ENCODE results near the gene CYP2A7.
"Not testable (repeated sequence)": the region's sequence is repeated elsewhere in the genome, so short reads cannot be mapped to it uniquely, and the experiment has no call there.

The CYP2A7 gene, protein sequence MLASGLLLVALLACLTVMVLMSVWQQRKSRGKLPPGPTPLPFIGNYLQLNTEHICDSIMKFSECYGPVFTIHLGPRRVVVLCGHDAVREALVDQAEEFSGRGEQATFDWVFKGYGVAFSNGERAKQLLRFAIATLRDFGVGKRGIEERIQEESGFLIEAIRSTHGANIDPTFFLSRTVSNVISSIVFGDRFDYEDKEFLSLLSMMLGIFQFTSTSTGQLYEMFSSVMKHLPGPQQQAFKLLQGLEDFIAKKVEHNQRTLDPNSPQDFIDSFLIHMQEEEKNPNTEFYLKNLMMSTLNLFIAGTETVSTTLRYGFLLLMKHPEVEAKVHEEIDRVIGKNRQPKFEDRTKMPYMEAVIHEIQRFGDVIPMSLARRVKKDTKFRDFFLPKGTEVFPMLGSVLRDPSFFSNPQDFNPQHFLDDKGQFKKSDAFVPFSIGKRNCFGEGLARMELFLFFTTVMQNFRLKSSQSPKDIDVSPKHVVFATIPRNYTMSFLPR

DNA sequence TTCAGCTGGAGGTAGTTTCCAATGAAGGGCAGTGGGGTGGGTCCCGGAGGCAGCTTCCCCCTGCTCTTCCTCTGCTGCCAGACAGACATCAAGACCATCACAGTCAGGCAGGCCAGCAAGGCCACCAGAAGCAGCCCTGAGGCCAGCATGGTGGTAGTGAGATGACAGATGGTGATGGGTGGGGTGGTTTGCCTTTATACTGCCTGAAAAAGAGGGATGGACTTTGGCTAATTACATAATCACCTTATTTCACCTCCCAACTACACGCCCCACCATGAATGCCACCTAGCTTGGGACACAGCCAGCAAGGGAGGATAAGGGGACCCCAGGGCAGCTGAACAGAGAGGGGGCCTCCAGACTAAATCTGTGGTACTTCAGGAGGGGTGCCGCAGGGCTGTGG, at the start of gene CYP2A7:
Gene CYP2A7, minus strand, starts transcription at position 170 of the 400 bp plus-strand sequence. Its CDS starts 21 bp downstream, at position 149.
- in situ Hi-C loops (cut with HindIII; ENCODE audit: low sequenced_read_pairs) = not testable (repeated sequence)

DNA sequence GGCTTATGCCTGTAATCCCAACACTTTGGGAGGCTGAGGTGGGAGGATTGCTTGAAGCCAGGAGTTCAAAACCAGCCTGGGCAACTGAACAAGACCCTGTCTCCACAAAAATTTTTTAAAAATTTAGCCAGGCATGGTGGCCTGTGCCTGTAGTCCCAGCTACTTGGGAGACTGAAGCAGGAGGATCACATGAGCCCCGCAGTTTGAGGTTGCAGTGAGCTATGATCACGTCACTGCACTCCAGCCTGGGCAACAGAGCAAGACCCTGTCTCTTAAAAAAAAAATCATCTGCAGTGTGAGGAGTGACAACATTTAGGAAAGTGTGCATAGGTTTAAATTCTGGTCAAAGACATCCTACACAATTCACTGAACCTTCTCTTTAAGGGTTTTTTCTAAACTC, 48.8 kb upstream of the CYP2A7 start:
- in situ Hi-C loops (cut with HindIII; ENCODE audit: low sequenced_read_pairs) = not testable (repeated sequence)

DNA sequence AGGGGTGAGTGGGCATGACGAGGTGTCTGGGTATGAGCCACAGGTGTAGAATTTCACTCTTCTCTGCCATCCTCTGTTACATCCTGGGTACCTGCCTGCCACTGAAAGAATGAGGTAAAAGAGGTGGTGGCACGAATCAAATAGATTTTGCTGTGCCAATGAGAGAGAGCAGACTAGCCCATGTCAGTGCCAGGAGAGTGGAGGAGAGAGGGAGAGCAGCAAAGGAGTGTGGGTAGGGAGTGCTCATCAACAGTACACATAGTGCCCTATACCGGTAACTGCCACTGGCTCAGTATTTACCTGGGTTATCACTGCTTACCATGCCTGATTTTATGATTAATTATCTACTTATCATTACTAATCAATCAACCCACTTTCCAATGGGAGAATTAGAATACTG, 47.9 kb upstream of the CYP2A7 start:
- in situ Hi-C loops (cut with HindIII; ENCODE audit: low sequenced_read_pairs) = not testable (repeated sequence)

DNA sequence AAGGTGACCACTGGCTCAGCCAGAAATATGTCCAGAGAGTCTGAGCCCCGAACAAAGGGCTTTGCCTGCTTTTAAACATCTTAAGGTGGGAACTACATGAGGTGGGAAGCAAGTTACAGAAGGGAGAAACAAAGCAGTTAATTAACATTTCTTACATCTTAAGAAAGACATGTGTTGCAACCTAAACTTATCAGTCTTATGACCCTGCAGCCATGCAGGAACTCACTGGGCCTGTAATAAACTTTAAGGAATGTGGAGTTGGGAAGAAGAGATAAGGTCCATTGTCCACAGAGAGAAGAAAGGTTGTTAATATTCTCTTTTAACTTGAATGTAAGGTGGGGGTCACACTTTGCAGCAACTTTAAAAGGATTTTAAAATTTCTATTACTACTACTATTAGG, 46.8 kb upstream of the CYP2A7 start:
- in situ Hi-C loops (cut with HindIII; ENCODE audit: low sequenced_read_pairs) = no loop called here

DNA sequence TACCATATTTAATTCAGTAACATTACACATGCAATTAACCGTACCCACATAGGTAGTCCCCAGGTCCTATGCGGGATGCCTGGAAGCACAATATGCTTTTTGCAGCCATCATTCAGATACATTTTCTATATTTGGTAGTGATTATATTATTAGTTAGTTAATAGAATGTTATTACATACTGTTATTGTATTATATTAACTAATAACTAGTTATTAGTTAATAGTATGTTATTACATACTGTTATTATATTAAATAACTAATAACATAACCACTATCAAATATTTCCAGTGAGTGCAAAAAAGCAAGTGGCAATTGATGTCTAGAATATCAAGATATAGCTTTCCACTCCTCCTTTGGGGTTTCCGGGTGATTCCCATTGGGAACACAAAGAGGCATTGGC, 45.5 kb upstream of the CYP2A7 start:
- in situ Hi-C loops (cut with HindIII; ENCODE audit: low sequenced_read_pairs) = no loop called here

DNA sequence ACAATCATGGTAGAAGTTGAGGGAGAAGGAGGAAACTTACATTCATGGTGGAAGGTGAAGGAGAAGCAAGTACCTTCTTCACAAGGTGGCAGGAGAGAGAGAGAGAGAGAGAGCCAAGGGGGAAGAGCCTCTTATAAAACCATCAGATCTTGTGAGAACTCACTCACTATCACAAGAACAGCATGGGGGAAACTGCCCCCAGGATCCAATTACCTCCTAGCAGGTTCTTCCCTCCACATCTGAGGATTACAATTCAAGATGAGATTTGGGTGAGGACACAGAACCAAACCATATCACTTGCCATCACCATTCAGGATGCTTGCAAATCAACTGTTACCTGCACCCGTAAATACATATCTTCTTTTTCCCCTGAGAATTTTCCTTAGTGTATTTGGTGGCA, 44.2 kb upstream of the CYP2A7 start:
- in situ Hi-C loops (cut with HindIII; ENCODE audit: low sequenced_read_pairs) = not testable (repeated sequence)

DNA sequence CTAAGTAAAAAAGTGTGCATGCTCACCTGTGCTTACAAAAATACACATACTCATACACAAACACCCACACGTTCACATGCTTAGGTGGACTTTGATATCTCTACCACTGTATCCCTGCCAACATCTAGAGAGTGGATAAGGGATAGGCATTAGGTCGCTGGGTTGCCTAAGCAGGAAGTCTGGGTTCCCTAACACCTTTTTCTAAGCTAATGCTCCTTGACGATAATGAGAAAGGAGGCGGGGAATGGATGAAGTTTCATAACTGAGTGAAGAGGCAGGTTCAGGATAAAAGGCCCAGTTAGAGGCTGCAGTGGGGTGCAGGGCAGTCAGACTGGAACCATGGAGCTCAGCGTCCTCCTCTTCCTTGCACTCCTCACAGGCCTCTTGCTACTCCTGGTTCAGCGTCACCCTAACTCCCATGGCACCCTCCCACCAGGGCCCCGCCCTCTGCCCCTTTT, 41.9 kb upstream of the CYP2A7 start:
- in situ Hi-C loops (cut with HindIII; ENCODE audit: low sequenced_read_pairs) = no loop called here

DNA sequence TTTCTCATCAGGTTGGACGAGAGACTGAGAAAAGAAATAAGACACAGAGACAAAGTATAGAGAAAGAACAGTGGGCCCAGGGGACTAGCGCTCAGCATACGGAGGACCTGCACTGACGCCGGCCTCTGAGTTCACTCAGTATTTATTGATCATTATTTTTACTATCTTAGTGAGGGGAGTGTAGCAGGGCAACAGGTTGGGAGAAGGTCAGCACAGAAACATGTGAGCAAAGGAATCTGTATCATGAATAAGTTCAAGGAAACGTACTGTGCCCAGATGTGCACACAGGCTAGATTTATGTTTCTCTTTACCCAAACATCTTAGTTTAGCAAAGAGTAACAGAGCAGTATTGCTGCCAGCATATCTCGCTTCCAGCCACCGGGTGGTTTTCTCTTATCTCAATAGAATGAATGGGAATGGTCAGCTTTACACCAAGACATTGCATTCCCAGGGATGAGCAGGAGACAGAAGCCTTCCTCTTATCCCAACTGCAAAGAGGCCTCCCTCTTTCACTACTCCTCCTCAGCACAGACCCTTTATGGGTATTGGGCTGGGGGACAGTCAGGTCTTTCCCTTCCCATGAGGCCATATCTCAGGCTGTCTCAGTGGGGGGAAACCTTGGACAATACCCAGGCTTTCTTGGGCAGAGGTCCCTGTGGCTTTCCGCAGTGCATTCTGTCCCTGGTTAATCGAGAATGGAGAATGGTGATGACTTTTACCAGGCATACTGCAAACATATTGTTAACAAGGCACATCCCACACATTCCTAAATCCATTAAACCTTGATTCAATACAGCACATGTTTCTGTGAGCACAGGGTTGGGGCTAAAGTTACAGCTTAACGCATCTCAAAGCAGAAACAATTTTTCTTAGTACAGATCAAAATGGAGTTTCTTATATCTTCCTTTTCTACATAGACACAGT, 40.5 kb upstream of the CYP2A7 start:
- in situ Hi-C loops (cut with HindIII; ENCODE audit: low sequenced_read_pairs) = not testable (repeated sequence)

DNA sequence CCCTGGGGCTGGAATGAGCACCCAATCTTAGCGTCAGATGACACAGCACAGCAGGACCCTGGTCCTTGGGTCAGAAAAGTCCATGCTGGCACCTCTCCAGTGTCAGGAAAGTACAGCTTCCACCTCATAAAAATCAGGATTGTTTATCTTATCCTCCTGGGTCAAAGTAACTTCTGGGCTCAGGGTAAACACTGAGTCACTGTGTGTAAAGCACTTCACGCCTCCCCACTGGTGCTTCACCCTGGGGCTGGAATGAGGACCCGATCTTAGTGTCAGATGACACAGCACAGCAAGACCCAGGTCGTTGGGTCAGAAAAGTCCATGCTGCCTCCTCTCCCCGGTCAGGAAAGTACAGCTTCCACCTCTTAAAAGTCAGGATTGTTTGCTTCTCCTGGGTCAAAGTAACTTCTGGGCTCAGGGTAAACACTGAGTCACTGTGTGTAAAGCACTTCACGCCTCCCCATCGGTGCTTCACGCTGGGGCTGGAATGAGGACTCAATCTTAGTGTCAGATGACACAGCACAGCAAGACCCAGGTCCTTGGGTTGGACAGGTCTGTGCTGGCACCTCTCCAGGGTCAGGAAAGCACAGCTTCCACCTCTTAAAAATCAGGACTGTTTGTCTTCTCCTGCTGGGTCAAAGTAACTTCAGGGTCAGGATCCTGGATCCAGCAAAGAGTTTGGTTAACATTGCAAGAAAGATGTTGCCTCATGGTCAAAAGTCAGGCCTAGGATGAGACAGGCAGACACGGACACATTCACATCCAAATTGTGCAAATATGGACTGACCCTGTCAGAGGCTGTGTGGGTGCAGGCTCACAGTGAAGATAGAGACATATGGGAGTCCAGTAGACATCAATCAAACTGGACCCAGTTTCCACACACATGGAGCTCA, 39.2 kb upstream of the CYP2A7 start:
- in situ Hi-C loops (cut with HindIII; ENCODE audit: low sequenced_read_pairs) = no loop called here

DNA sequence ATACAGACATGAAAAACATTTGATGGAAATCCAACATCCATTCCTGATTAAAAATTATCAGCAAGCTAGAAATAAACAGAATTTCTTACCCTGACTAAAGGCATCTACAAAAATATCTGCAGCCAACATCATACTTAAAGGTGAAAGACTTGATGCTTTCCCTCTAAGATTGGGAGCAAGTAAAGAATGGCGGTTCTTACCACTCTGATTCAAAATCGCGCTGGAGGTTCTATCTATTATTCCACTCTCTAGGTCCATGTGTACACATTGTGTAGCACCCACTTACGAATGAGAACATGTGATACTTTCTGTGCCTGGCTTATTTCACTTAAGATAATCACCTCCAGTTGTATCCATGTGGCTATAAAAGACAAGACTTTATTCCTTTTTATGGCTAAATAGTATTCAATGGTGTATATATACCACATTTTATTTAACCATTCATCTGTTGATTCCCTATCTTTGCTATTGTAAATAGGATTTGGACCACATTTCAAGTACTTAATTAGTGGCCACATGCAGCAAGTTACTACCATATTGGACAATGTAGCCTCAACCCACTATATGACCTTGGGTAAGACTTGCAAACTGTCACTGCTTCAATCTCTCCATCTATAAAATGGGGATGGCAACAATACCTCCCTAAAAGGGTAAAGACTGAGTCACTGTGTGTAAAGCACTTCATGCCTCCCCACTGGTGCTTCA, 38.4 kb upstream of the CYP2A7 start:
- in situ Hi-C loops (cut with HindIII; ENCODE audit: low sequenced_read_pairs) = no loop called here

DNA sequence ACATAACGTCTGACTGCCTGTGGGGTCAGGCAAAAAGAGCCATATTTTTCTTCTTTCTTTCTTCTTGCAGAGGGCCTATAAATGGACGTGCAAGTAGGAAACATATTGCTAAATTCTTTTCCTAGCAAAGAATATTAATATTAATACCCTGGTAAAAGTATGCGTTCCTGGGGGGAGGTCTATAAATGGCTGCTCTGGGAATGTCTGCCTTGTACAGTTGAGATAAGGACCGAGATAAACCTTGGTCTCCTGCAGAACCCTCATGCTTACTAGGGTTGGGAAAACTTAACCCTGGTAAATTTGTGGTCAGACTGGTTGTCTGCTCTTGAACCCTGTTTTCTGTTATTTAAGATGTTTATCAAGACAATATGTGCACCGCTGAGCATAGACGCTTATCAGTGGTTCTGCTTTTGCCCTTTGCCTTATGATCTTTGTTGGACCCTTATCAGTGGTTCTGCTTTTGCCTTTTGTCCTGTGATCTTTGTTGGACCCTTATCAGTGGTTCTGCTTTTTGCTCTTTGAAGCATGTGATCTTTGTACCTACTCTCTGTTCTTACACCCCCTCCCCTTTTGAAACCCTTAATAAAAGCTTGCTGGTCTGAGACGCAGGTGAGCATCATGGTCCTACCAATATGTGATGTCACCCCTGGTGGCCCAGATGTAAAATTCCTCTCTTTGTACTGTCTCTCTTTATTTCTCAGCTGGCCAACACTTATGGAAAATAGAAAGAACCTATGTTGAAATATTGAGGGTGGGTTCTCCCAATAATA, 37.7 kb upstream of the CYP2A7 start:
- in situ Hi-C loops (cut with HindIII; ENCODE audit: low sequenced_read_pairs) = not testable (repeated sequence)

DNA sequence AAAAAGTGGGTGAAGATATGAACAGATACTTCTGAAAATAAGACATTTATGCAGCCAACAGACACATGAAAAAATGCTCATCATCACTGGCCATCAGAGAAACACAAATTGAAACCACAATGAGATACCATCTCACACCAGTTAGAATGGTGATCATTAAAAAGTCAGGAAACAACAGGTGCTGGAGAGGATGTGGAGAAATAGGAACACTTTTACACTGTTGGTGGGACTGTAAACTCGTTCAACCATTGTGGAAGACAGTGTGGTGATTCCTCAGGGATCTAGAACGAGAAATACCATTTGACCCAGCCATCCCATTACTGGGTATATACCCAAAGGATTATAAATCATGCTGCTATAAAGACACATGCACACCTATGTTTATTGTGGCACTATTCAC, 36.3 kb upstream of the CYP2A7 start:
- in situ Hi-C loops (cut with HindIII; ENCODE audit: low sequenced_read_pairs) = not testable (repeated sequence)

DNA sequence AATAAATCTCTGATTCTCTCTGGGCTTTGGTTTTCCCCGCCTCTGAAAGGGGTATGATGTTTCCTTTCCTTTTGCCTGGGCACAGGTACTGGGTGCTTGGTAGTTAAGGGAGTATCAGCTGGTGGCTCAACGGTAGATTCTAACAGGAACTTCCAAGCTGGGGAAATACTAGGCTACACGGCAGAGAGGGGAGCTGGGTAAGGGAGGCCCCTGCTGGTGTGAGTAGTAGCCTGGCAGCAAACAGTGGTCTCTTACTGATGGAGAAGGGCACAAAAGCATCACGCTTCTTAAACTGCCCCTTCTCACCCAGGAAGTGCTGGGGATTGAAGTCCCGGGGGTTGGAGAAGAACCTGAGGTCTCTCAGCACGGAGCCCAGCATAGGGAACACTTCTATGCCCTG, 26.9 kb upstream of the CYP2A7 start:
- in situ Hi-C loops (cut with HindIII; ENCODE audit: low sequenced_read_pairs) = no loop called here

DNA sequence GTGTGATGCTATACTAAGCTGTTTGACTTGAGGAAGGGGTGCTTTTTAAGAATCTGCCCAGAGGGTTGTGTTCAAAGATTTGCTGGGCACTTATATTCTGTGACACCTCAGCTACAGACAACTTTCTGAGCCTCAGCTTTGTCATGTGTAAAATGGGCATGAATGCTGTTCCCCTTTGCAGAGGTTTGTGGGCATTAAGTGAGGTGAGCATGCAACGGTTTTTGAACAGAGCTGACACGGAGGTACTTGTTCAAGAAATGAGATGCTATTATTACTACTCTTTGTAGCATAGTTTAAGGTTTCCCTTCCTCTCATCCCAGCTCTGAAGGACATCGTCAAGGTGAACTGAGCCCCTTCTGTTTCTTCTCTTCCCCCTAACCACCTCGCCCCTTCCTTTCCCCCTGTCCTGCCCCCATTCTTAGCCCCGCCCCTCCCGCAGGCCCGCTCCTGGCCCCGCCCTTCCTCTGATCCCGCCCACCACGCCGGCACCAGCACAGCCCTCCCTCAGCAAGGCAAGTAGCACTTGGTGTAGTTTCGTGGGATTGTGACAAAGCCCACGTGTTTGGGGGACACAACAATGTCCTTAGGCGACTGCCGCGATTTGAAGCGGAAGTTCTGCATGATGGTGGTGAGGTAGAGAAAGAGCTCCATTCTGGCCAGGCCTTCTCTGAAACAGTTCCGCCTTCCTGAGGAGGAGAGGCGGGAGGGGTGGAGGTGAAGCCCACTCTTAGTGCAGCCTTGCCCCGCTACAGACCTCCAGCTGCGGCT, 26.1 kb upstream of the CYP2A7 start:
- in situ Hi-C loops (cut with HindIII; ENCODE audit: low sequenced_read_pairs) = no loop called here

DNA sequence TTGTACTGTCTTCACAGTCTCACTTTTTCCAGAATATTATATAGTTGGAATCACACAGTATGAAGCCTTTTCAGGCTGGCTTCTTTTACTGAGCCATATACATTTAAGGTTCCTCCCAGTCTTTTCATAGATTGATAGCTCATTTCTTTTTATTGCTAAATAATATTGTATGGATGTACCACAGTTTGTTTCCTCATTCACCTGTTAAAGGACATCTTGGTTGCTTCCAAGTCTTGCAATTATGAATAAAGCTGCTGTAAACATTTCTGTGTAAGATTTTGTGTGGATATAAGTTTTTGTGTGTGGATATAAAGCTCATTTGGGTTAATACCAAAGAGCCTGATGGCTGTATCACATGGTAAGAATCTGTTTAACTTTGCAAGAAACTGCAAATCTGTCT, 24.5 kb upstream of the CYP2A7 start:
- in situ Hi-C loops (cut with HindIII; ENCODE audit: low sequenced_read_pairs) = no loop called here

DNA sequence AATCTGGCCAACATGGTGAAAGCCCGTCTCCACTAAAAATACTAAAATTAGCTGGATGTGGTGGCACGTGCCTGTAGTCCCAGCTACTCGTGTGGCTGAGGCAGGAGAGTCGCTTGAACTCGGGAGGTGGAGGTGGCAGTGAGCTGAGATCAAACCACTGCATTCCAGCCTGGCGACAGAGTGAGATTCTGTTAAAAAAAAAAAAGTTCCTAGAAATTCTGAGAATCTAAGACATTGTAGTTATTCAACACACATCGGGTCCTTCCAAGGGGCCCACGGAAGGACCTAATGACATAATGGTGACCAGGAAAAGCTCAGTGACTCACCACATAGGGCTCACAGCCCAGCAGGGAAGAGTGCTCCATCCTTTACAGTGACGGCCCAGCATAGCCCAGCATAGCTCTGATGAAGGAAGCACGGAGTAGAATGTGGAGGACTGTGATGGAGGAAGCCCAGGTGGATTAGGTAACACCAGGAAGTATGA, 22.7 kb upstream of the CYP2A7 start:
- in situ Hi-C loops (cut with HindIII; ENCODE audit: low sequenced_read_pairs) = not testable (repeated sequence)

DNA sequence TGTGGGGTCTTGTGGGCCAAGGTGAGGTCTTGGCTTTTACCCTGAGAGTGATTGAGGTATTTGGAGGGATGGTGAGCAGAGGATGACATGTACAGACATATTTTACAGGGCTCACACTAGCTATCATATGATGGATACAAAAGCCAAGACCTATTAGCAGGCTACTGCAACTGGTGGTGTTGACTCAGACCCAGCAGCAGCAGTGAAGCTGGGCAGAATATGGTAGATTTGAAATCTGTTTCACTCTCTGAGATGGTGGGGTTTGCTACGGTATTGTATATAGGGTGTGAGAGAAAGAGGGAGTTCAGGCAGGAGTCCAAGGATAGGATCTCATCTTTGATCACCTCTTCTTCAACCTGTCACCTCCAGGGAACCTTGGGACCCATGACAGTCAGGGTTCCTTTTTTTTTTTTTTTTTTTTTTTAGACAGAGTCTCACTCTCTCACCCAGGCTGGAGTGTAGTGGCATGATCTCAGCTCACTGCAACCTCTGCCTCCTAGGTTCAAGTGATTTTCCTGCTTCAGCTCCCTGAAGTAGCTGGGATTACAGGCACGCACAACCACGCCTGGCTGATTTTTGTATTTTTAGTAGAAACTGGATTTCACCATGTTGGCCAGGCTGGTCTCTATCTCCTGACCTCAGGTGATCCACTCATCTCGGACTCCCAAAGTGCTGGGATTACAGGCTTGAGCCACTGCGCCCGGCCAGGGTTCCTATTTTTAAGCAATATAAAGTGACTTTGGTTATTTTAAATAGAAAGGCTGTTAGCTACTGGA, 20.1 kb upstream of the CYP2A7 start:
- in situ Hi-C loops (cut with HindIII; ENCODE audit: low sequenced_read_pairs) = not testable (repeated sequence)

DNA sequence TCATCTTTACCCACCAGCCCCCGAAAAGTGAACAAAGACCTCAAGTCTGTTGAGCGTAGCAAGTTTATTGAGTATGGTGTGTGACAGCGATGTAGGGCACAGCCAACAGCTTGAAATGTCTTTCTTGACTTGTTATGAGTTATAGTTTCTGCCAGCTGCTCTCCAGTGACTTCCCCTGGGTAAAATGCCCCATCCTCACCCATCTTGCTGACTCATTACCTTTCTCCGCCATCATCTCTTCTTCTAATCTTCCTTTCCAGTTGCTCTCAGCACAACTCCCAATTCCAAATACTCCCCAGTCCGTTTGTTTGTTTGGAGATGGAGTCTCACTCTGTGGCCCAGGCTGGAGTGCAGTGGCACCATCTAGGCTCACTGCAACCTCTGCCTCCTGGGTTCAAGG, 18.5 kb upstream of the CYP2A7 start:
- in situ Hi-C loops (cut with HindIII; ENCODE audit: low sequenced_read_pairs) = not testable (repeated sequence)

All from DLD1 (cell line).